ENCODE measurements around the gene GNAI3.

- TF ChIP-seq POLR2A (IDR thresholded peaks at IDR 0.05): no peak
- no peak for TF ChIP-seq CTCF (IDR thresholded peaks at IDR 0.05)
Observed at GRCh38 chr1:109605381-109605780, 57.0 kb downstream of the GNAI3 start.
